HepG2 (cell line): Measurements from ENCODE around the gene SLC16A5. TPM values are rescaled to one million over a fixed set of nuclear protein-coding genes. Genes with fewer than 3 reads are reported as not detected.
A peak's percentile ranks its signal among the peaks of the same experiment; 100 is the strongest.

ENCODE experiments used
- ARHGAP35 ChIP-seq: sonication (generic); formaldehyde crosslinking; IDR thresholded peaks from 2 replicates; pipeline ENCODE4 v1.9.0; 2022; ENCODE audit warnings: mild to moderate bottlenecking, inconsistent platforms, moderate library complexity, missing genetic modification reagents, borderline replicate concordance
- E2F1 ChIP-seq: sonication (generic); formaldehyde crosslinking; IDR thresholded peaks from 2 replicates; pipeline ENCODE4 v1.5.0; 2020; ENCODE audit warnings: missing genetic modification reagents
- GLI4 ChIP-seq: sonication (generic); formaldehyde crosslinking; IDR thresholded peaks from 2 replicates; pipeline ENCODE4 v1.5.1; 2020; ENCODE audit warnings: missing genetic modification reagents, mild to moderate bottlenecking, moderate library complexity, borderline replicate concordance
- PHF20 ChIP-seq: sonication (generic); formaldehyde crosslinking; IDR thresholded peaks from 2 replicates; pipeline ENCODE4 v1.5.0; 2020; ENCODE audit warnings: mild to moderate bottlenecking, missing genetic modification reagents
- PRDM4 ChIP-seq: sonication (generic); formaldehyde crosslinking; IDR thresholded peaks from 2 replicates; pipeline ENCODE4 v1.9.0; 2021; ENCODE audit warnings: missing genetic modification reagents, borderline replicate concordance
- SMARCC2 ChIP-seq: fragments of 450-650 bp; IDR thresholded peaks from 2 replicates; pipeline ENCODE4 v1.6.1; 2017; ENCODE audit warnings: antibody characterized with exemption, mild to moderate bottlenecking
- ZFAT ChIP-seq: sonication (generic); formaldehyde crosslinking; conservative IDR thresholded peaks from 2 replicates; pipeline ENCODE4 v1.8.1; 2023; ENCODE audit warnings: missing genetic modification reagents, inconsistent platforms
- ZKSCAN5 ChIP-seq: sonication (generic); formaldehyde crosslinking; IDR thresholded peaks from 2 replicates; pipeline ENCODE4 v1.5.1; 2020; ENCODE audit warnings: mild to moderate bottlenecking, missing genetic modification reagents
- ZMYM2 ChIP-seq: sonication (generic); formaldehyde crosslinking; IDR thresholded peaks from 2 replicates; pipeline ENCODE4 v1.8.0; 2022; ENCODE audit warnings: mild to moderate bottlenecking, missing genetic modification reagents
- ZNF18 ChIP-seq: sonication (generic); formaldehyde crosslinking; IDR thresholded peaks from 2 replicates; pipeline ENCODE4 v1.8.0; 2022; ENCODE audit warnings: mild to moderate bottlenecking, missing genetic modification reagents; ENCODE audit not compliant: insufficient replicate concordance
- ZNF576 ChIP-seq: sonication (generic); formaldehyde crosslinking; IDR thresholded peaks from 2 replicates; pipeline ENCODE4 v1.4.0; 2020; ENCODE audit warnings: mild to moderate bottlenecking, missing genetic modification reagents
- ZNF646 ChIP-seq: sonication (generic); formaldehyde crosslinking; IDR thresholded peaks from 2 replicates; pipeline ENCODE4 v1.9.0; 2021; ENCODE audit warnings: mild to moderate bottlenecking, missing genetic modification reagents
- polyA plus RNA-seq, 8 experiments: library from polyadenylated mRNA; depleted of rRNA in 3 of 8; stranded (reverse) in 7 of 8; unstranded in 1 of 8; fragments of >200 nt; fragmentation: Illumina TruSeq in 4 of 8; extraction: Trizol in 4 of 8; gene quantifications; 2 replicates each; pipeline versions ENCODE4 v1.2.1 to v1.2.3, GENCODE V29; 2011 to 2016; ENCODE audit warnings: low read depth in 4 of 8, missing spikeins in 1 of 8, mixed read lengths in 1 of 8; ENCODE audit not compliant: insufficient read depth in 1 of 8
- total RNA-seq, 5 experiments: library from RNA; depleted of rRNA; stranded (reverse); fragments of >200 nt; fragmentation: Illumina TruSeq; extraction: Trizol; gene quantifications; 2 replicates each; pipeline ENCODE4 v1.2.3, GENCODE V29; 2016; ENCODE audit warnings: low read depth in 1 of 5

Gene SLC16A5
- total and polyA plus RNA-seq, 2 of the 13 experiments (the other 11 are each of a cell fraction or from before 2014, with no cell fraction given), result 0.69 to 5.6 TPM

- TF ChIP-seq E2F1 (CRISPR knock-in tag) (peak; percentile 61), ZNF646 (CRISPR knock-in tag) (0 out of 2 replicates have a peak, but pooled peaks have one; percentile 16), PHF20 (CRISPR knock-in tag) (peak; percentile 81), PRDM4 (CRISPR knock-in tag) (0 out of 2 replicates have a peak, but pooled peaks have one; percentile 42), ZMYM2 (CRISPR knock-in tag) (0 out of 2 replicates have a peak, but pooled peaks have one; percentile 14), ZNF576 (CRISPR knock-in tag) (no peak), SMARCC2 (no peak), ZKSCAN5 (CRISPR knock-in tag) (no peak), ZNF18 (no peak), GLI4 (CRISPR knock-in tag) (no peak; the same call in 1 of the 2 replicates), ARHGAP35 (no peak), ZFAT (CRISPR knock-in tag) (no peak)
These were observed 21.9 kb downstream of the SLC16A5 start, which contains the start of gene ARMC7 (continued) for GRCh38 chr17:75109407-75110233.
